HuH-7 (cell line): Measurements from ENCODE around the gene YEATS4.
"Not testable (repeated sequence)": the region's sequence is repeated elsewhere in the genome, so short reads cannot be mapped to it uniquely, and the experiment has no call there.

Experiments
- DNase-seq: peaks from one replicate; pipeline ENCODE4 v3.0.0; 2011; ENCODE audit warnings: low spot score

Gene YEATS4

DNA sequence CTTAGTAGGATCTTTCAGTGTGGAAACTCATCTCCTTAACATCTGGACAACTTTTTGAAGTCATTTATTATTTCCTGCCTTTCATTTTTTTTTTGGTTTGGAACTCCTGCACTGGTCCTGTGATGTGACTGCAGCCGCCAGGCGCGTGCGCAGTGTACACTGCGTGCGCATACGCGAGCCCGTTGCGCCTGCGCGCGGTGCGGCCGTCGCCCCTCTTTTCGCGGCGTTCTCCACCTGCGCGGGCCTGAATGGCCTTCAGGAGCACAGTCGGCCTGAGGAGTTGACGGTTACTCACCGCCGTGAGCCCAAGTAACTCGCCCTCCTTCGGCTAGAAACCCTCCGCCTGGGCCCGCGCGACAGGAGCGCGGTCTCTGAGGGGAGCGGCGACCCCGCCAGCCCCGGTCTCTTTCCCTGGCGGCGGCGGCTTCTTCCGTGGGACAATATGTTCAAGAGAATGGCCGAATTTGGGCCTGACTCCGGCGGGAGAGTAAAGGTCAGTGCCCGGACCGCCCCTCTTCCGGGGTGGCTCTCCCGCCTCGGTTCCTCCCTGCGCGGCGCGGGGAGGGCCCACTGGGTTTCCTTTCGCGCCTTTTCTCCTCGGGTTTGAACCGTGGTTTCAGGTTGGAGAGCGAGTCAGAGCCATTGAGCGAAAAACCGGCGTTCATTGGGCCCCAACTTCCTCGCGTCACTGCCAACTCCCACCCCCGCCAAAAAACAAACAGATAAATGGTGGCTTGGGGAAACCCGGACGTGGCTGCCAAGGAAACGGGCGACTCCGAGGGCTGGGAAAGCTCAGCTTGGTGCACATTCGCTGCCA, at the start of gene YEATS4:
TSS of gene YEATS4 (plus strand) at position 213 of the 817 bp plus-strand sequence. CDS start at position 443, 230 bp downstream.
- DNase-seq, result peak; percentile 92

DNA sequence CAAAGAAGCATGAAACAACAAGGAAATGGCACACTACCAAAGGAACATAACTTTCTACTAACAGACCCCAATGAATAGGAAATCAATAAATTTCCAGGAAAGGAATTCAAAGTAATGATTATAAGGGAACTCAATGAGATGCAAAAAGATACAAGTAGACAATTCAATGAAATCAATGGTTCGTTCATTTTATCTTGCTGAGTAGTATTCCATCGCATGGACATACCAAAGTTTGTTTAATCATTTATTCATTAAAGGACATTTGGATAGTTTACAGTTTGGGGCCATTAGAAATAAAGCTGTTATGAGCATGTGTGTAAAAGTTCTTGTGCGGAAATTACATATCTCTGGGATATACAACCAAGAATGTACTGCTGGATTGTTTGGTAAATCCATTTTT, 46.3 kb upstream of the YEATS4 start:
- no peak for DNase-seq

DNA sequence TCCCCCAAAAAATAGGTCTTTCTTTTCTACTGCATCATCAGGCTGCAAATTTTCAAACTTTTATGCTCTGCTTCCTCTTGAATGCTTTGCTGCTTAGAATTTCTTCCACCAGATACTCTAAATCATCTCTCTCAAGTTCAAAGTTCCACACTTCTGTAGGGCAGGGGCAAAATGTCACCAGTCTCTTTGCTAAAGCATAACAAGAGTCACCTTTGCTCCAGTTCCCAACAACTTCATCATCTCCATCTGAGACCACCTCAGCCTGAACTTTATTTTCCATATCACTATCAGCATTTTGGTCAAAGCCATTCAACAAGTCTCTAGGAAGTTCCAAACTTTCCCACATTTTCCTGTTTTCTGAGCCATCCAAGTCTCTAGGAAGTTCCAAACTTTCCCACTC, 42.8 kb upstream of the YEATS4 start:
- not testable (repeated sequence) for DNase-seq

DNA sequence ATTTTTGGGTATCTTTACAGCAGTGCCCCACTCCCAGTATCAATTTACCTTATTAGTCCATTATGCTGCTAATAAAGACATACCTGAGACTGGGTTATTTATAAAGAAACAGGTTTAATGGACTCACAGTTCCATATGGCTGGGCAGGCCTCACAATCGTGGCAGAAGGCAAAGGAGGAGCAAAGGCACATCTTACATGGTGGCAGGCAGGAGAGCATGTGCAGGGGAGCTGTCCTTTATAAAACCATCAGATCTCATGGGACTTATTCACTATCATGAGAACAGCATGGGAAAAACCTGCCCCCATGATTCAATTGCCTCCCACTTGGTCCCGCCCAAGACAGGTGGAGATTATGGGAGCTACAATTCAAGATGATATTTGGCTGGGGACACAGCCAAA, 42.3 kb upstream of the YEATS4 start:
- not testable (repeated sequence) for DNase-seq

DNA sequence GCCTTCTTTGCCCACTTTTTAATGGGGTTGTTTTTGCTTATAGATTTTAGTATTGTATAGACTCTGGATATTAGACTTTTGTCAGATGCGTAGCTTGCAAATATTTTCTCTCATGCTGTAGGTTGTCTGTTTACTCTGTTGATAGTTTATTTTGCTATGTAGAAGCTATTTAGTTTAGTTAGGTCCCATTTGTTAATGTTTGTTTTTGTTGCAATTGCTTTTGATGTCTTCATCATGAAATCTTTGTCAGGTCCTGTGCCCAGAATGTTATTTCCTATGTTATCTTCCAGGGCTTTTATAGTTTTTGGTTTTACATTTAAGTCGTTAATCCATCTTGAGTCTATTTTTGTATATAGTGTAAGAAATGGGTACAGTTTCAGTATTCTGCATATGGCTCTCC, 41.3 kb upstream of the YEATS4 start:
- DNase-seq, result no peak

DNA sequence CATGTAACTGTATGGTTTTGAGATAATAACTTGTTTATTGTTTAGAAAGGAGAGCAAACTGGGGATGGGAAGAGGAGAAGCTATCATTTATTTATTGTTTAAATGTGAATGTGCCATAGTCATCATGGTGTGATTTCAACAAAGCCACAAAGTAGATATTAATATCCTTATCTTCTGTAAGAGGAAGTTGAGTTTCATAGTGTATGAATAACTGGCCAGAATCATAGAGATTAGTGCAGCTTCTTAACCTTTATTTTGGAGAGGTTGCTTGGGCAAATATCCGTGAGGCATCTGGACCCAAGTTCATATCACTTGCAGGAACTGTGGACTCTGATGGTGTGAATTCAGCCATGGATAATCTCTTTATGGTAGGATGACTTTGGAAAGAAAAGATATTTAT, 38.2 kb upstream of the YEATS4 start:
- DNase-seq, result no peak

DNA sequence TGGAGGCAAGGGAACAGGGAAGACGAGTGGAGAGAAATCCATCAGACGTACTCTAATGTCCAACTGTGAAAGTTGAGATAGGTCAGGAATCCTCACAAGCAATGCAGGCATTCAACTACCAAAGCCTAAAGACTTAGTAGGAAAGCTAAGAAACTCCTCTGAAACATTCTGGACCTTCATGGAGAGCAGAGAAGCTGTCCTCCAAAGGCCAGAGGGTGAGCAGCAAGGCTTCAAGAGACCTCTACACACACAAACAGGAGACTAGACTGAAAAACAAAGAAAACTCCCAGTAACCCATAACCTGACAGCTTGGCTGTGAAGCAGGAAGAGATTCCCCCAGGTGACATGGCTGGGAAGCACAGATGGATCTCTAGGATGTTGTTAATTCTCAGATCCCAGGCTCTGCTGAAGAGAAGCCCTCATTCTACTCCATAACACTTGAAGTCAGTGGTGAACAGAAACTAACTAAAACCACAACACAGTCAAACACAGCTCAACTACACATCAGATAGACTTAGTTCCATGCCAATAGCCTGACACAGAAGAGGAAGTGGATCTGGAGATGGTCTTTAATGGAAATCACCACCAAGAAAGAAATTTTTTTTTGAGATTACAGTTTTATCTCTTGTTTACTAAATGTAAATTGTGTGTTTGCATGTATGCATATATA, 34.6 kb upstream of the YEATS4 start:
- no peak for DNase-seq

DNA sequence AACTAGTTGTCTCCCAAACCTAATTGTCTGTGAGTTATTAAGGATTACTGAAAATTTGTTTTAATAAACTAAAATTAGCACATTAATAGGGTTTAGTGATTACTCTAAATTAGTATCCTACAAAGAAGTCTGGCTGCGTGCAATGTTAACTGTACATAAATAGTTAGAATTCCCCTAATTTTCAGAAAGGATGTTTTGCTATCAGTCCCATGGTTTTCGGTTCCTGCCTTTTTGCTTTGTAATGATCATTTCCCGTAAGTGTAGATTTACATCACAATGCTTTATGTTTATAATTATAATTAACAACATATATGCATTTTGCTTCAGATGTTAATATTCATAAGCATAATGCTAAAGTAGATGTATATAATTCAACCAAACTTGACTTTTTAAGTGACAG, 31.1 kb upstream of the YEATS4 start:
- DNase-seq, result no peak

DNA sequence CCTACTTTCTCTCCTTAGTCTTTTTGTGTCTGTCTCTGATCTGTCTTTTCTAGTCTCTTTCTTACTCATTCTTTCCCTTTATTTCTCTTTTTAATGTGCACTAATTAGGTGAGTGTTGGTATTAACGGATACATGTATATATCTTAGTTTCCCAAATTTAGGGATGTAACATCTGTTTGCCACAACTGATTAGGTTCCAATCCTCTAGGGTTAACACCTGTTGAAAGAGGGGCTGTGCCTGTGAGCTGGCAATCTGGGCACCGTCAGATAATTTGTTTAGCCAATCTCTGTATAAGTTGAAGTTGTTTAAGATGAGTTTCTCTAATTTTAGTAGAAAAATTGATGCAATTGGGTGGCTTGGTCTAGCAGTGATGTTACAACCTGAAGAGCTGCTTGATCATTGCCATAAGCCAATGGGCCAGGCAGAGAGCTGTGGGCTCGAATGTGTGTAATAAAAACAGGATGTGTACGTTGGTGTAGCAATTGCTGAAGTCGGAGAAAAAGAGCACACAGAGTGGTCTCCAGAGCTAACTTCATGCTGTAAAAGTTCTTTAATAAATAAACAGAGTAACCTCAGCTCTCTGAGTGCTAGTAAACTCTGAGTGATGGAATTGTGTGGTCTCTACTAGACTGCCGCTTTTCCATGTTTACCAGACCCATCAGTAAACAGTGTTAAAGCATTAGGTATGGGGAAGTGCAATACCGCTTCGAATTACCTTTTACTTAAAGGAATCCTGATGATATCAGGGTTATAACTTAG, 29.7 kb upstream of the YEATS4 start:
- DNase-seq, result no peak

DNA sequence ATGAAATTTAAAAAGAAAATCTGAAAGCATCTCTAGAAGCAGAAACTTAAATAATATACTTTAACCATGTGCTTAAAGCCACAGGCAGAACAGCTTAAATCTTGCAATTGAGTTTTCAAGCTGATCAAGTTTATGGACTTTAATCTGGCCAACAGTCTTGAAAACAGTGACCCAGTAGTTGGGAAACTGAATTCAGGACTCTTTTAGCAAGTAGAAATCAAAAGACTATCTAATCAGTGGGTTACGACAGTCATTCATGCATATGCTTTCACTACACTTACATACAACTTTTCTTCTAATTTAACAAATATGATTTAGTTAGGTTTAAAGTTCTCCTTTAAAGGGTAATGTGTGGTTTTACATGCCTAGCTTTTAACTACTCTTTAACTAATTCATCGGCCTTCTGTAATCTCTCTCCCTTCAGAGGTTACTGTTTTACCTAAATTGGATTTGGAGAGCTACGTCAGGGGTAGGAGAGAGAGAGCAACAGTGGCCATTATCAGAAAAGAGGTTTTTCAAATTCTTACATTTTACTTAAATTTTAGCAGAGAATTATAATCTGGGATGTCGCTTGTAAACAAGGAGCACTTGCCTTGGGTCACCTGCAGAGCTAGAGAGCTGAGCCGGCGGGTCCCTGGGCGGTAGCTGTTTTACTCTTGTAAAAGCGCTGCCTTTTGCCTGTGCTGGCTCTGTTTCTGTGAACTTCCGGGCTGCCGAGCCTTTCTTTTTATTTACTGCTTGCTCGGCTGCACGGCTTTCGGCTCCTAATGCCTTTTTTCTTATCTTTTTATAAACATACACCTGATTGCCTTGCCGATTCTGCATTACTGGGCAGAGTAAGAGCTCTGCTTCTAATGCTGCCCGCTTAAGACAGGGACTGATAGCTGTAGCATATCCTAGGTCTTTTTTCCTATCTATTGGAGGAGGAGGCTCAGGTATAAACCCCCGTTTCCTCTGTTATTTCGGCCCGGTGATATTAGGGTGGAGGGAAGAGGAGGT, 28.8 kb upstream of the YEATS4 start:
- no peak for DNase-seq

DNA sequence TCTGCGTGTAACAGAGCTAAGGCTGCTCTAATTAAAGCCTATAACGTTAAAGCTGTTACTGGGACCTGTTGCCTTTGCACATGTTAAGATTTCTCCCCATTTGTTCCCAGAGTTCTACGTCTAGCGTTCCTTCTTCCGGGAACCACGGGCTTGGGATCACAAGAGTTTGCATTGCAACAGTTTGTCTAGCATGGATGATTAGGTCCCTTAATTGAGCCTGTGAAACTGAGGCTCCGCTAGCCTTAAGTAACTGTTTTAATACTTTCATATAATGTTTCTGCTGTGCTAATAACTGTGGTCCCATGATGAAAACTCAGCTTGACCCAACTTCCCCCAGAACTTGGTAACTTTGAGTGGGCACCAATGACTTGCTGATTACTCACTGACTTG, 28.0 kb upstream of the YEATS4 start:
- DNase-seq, result no peak

DNA sequence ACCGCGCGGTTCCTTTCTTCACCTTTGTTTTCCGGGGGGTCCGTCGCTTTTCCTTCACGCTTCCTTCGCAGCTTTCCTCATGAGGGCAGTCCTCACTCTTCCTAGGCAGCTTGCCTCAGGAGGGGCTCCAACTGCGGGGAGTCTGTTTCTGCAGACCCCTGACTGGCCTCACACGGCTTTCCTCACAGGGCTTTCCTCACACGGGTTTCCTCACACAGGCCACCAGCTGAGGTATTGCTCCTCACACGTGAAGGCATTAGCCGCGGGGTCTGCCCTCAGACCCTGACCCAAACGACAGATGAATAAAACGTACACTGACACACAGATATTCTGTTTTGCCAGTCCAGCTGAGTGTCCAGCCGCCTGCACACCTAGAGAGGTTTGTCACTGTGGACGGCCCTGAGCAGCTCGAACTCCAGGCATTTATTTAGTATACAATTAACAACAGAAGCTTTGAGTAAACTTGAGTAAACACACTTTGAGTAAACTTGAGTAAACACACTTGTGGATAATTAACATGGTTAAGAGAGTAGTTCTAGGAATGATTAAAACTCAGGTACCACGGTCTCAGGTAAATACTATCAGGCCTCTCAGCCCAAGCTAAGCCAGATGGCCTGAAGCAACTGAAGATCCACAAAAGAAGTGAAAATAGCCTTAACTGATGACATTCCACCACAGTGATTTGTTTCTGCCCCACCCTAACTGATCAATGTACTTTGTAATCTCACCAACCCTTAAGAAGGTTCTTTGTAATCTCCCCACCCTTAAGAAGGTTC, 27.4 kb upstream of the YEATS4 start:
- no peak for DNase-seq

DNA sequence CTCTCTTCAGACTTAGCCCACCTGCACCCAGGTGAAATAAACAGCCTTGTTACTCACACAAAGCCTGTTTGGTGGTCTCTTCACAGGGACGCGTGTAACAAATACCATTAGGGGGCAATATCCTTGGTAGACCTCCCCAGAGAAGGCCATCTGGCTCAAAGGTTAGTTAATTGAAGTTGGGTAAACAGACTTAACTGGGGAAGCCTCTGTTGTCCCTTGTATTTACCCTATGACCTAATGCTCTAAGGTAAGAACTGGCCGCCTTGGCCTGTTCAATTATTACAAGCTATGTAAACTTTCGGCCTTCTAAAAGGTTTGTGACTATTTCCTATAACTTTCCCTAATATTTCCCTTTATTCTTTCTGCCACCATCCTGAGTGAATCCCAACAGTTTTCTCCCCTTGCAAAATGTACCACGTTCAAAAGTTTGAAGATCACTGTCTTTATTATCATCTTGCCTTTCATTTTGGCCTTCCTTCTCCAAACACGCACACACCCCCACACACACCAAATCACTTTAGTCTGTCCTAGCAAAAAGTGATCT, 26.7 kb upstream of the YEATS4 start:
- no peak for DNase-seq

DNA sequence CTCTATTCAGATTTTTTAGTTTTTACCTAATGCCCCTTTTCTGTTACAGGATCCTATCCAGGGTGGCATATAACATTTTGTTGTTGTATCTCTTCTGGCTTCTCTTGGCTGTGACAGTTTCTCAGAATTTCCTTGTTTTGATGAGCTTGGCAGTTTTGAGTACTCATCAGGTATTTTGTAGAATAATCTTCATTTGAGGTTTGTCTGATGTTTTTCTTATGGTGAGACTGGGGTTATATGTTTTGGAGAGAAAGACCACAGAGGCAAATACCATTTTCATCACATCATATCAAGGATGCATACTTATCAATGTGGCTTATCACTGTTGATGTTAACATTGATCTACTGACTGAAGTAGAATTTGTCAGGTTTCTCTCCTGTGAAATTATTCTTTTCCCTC, 25.4 kb upstream of the YEATS4 start:
- DNase-seq, result no peak

DNA sequence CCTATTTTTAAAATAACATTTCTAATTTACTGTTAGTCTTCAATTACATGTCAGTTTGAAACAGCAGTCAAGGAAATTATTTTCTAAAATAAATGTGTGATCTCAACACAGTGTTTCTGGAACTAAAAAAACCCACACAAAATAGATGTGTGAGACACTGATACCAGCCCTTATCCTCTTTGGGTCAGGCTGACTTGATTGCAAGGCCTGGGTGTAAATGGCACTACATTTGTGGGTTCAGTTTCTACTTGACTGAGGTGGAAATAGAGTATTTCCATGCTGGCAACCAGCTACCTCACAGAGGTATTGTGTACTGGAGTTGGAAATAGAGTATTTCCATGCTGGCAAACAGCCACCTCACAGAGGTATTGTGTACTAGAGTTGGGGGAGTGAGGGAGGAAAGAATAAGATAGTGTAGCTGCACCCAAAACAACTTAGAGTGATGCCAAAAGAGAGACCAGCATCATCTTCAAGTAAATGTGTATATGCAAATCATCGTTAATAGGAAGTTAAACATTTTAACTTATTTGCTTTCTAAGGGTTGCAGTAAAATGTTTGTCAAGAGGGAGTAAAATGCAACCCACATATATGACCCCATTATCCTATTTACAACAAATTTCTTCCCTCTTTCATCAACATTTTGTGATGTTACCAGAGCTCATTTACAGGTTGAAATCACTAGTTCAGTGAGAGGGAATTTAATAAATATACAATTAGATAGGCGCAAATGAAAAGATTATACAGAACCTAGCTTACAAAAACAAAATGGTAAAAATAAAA, 22.0 kb upstream of the YEATS4 start:
- no peak for DNase-seq

DNA sequence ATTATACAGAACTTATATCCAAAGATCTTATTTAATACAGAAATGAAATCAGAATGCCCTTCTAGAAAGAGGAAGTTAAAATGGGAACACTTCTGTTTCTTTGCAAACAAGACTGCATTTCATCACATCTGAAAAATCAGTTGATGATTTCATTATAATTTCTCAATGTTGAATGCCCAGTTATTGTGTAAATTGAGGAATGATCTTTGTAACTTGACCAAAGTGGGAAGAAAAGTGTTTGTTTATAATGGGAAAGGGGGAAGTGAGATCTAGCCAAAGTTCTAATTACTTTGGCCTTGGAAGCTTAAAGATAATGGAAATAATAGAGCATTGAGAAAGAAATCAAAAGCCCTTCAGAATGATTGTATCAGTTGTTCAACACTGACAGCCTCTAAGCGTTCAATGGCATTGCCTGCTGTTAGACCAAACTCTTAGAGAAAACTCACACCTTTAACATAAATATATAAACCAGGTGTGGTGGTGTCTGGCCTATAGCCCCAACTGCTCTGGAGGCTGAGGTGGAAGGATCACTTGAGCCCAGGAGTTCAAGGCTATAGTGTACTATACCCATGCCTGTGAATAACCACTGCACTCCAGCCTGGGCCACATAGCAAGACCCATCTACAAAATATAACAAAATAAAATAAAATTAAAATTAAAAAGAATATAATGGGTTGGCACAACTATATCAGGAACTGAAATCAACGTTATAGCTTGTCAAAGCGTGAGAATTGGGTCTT, 21.3 kb upstream of the YEATS4 start:
- DNase-seq, result no peak

DNA sequence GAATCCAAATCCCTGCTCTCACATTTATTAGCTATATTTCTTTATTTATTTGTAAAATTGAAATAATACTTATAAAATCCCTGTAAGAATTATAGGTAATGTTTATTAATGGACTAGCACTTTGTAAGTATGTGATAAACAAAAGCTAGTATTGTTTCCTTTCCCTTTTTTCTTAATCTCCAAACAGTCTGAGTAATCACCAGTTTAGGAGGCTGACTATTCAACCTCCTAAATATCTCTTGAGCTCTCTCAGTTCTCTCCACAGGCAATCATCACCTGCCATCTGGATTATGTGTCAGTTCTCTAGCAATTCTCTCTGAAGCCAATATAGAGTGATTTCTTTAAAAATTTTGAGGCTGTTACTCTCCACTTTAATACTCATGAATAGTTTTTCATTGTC, 20.6 kb upstream of the YEATS4 start:
- DNase-seq, result no peak

DNA sequence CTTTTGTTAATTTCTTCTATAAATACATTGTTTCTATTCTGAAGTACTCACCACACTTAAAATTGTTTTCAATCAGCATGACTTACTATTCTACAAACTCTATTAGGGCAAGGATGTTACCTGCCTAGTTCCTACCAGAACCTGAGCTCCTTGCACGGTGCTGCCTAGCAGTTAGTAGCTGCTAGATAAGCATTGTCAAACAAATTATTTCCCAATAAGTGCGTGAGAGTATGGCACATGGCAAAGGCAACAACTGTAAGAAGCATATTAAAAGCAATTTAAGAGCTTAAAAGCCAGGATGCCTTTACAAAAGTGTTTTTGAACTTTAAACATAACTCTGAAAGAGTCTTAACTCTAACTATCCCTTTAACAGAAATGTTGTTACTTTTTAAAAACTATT, 19.5 kb upstream of the YEATS4 start:
- no peak for DNase-seq

DNA sequence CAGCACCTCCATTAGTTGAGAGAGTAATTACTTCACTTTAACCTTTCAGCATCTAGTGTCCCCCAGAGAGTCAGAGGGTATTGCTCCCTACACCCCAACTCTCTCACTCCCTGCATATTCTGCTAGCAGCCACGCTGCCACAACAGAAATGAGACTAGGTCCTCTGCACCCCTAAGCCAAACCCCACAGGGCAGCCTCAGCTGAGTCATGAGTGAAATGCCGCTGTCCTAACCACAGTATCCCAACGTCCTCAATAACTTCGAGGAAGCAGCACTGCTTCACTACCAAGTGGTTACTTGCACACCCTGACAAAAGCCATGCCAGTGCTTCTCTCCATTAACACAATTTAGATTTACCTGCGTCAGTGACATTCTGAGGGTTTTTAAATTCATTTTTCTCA, 18.2 kb upstream of the YEATS4 start:
- no peak for DNase-seq
